ENCODE results near the gene SDC3.

SDC3 gene

GRCh38 chr1:30882678-30883388 is 25.7 kb downstream of the SDC3 start:
- Histone ChIP-seq H3K4me1 (ENCODE audit: insufficient read depth, low read length) (peaks cover 22% of the 10 kb centered on the region), H3K36me3 (ENCODE audit: insufficient read depth, low read length) (no peaks in the 10 kb centered on the region), H3K9me3 (ENCODE audit: control insufficient read depth, insufficient read depth, low read length) (no peaks in the 10 kb centered on the region), H3K9ac (ENCODE audit: low read depth, low read length) (no peak overlapping the region)

- Histone ChIP-seq H3K9ac (ENCODE audit: low read depth, low read length) (no peak overlapping the region), H3K4me1 (ENCODE audit: insufficient read depth, low read length) (peaks cover 23% of the 10 kb centered on the region), H3K9me3 (ENCODE audit: control insufficient read depth, insufficient read depth, low read length) (no peaks in the 10 kb centered on the region), H3K36me3 (ENCODE audit: insufficient read depth, low read length) (no peaks in the 10 kb centered on the region)
These were observed 27.0 kb downstream of the SDC3 start for GRCh38 chr1:30881319-30882181.

GRCh38 chr1:30880678-30881318 is 27.8 kb downstream of the SDC3 start:
- no peak overlapping the region for H3K9ac ChIP-seq (ENCODE audit: low read depth, low read length)

GRCh38 chr1:30879940-30880677 is 28.4 kb downstream of the SDC3 start:
- Histone ChIP-seq H3K9ac (ENCODE audit: low read depth, low read length) (no peak overlapping the region), H3K36me3 (ENCODE audit: insufficient read depth, low read length) (no peaks in the 10 kb centered on the region), H3K9me3 (ENCODE audit: control insufficient read depth, insufficient read depth, low read length) (no peaks in the 10 kb centered on the region), H3K4me1 (ENCODE audit: insufficient read depth, low read length) (peaks cover 17% of the 10 kb centered on the region; the same call in 1 of the 2 replicates)

More at GRCh38 chr1:30880678-30881318, 27.8 kb downstream of the SDC3 start:
- H3K36me3 ChIP-seq (ENCODE audit: insufficient read depth, low read length), result no peaks in the 10 kb centered on the region
- peaks cover 17% of the 10 kb centered on the region; the same call in 1 of the 2 replicates for H3K4me1 ChIP-seq (ENCODE audit: insufficient read depth, low read length)
- no peaks in the 10 kb centered on the region for H3K9me3 ChIP-seq (ENCODE audit: control insufficient read depth, insufficient read depth, low read length)

GRCh38 chr1:30879126-30879786 is 29.3 kb downstream of the SDC3 start:
- Histone ChIP-seq H3K36me3 (ENCODE audit: insufficient read depth, low read length) (no peaks in the 10 kb centered on the region), H3K9me3 (ENCODE audit: control insufficient read depth, insufficient read depth, low read length) (no peaks in the 10 kb centered on the region), H3K4me1 (ENCODE audit: insufficient read depth, low read length) (peaks cover 17% of the 10 kb centered on the region; the same call in 1 of the 2 replicates), H3K9ac (ENCODE audit: low read depth, low read length) (no peak overlapping the region)

GRCh38 chr1:30878559-30878958 is 30.0 kb downstream of the SDC3 start:
- Histone ChIP-seq H3K4me1 (ENCODE audit: insufficient read depth, low read length) (peaks cover 17% of the 10 kb centered on the region; the same call in 1 of the 2 replicates), H3K9me3 (ENCODE audit: control insufficient read depth, insufficient read depth, low read length) (no peaks in the 10 kb centered on the region), H3K36me3 (ENCODE audit: insufficient read depth, low read length) (no peaks in the 10 kb centered on the region; the same call in 1 of the 2 replicates)

GRCh38 chr1:30878016-30878415 is 30.5 kb downstream of the SDC3 start:
- Histone ChIP-seq H3K4me1 (ENCODE audit: insufficient read depth, low read length) (peaks cover 17% of the 10 kb centered on the region; the same call in 1 of the 2 replicates), H3K36me3 (ENCODE audit: insufficient read depth, low read length) (no peaks in the 10 kb centered on the region; the same call in 1 of the 2 replicates), H3K9me3 (ENCODE audit: control insufficient read depth, insufficient read depth, low read length) (peaks cover under 1% of the 10 kb centered on the region; the same call in 1 of the 2 replicates), H3K9ac (ENCODE audit: low read depth, low read length) (no peak overlapping the region)

More at GRCh38 chr1:30878559-30878958, 30.0 kb downstream of the SDC3 start:
- H3K9ac ChIP-seq (ENCODE audit: low read depth, low read length), result no peak overlapping the region

- Histone ChIP-seq H3K4me1 (ENCODE audit: insufficient read depth, low read length) (peaks cover 17% of the 10 kb centered on the region; the same call in 1 of the 2 replicates), H3K9me3 (ENCODE audit: control insufficient read depth, insufficient read depth, low read length) (peaks cover 7% of the 10 kb centered on the region; the same call in 1 of the 2 replicates), H3K9ac (ENCODE audit: low read depth, low read length) (no peak overlapping the region), H3K36me3 (ENCODE audit: insufficient read depth, low read length) (peaks cover 3% of the 10 kb centered on the region; the same call in 1 of the 2 replicates)
These were observed 31.2 kb downstream of the SDC3 start for GRCh38 chr1:30877205-30877912.

- H3K36me3 ChIP-seq (ENCODE audit: insufficient read depth, low read length), result peaks cover 9% of the 10 kb centered on the region
- no peak overlapping the region for H3K9ac ChIP-seq (ENCODE audit: low read depth, low read length)
- H3K4me1 ChIP-seq (ENCODE audit: insufficient read depth, low read length), result peaks cover 17% of the 10 kb centered on the region; the same call in 1 of the 2 replicates
- peaks cover 9% of the 10 kb centered on the region; the same call in 1 of the 2 replicates for H3K9me3 ChIP-seq (ENCODE audit: control insufficient read depth, insufficient read depth, low read length)
These were observed 31.9 kb downstream of the SDC3 start for GRCh38 chr1:30876451-30877204.

- H3K36me3 ChIP-seq (ENCODE audit: insufficient read depth, low read length), result peaks cover 9% of the 10 kb centered on the region
- peaks cover 23% of the 10 kb centered on the region; the same call in 1 of the 2 replicates for H3K4me1 ChIP-seq (ENCODE audit: insufficient read depth, low read length)
- peaks cover 9% of the 10 kb centered on the region; the same call in 1 of the 2 replicates for H3K9me3 ChIP-seq (ENCODE audit: control insufficient read depth, insufficient read depth, low read length)
- no peak overlapping the region for H3K9ac ChIP-seq (ENCODE audit: low read depth, low read length)
These were observed 32.6 kb downstream of the SDC3 start for GRCh38 chr1:30875916-30876315.

GRCh38 chr1:30875197-30875596 is 33.4 kb downstream of the SDC3 start:
- Histone ChIP-seq H3K36me3 (ENCODE audit: insufficient read depth, low read length) (peaks cover 9% of the 10 kb centered on the region), H3K9ac (ENCODE audit: low read depth, low read length) (no peak overlapping the region), H3K9me3 (ENCODE audit: control insufficient read depth, insufficient read depth, low read length) (peaks cover 9% of the 10 kb centered on the region; the same call in 1 of the 2 replicates), H3K4me1 (ENCODE audit: insufficient read depth, low read length) (peaks cover 16% of the 10 kb centered on the region; the same call in 1 of the 2 replicates)

- Histone ChIP-seq H3K9ac (ENCODE audit: low read depth, low read length) (no peak overlapping the region), H3K9me3 (ENCODE audit: control insufficient read depth, insufficient read depth, low read length) (peaks cover 9% of the 10 kb centered on the region; the same call in 1 of the 2 replicates), H3K4me1 (ENCODE audit: insufficient read depth, low read length) (peaks cover 16% of the 10 kb centered on the region; the same call in 1 of the 2 replicates), H3K36me3 (ENCODE audit: insufficient read depth, low read length) (peaks cover 9% of the 10 kb centered on the region)
These were observed 34.4 kb downstream of the SDC3 start for GRCh38 chr1:30874176-30874575.
